Mammary epithelial cell (primary cell): ENCODE results near the gene NRF1.

Experiments used
- EZH2 ChIP-seq: IDR thresholded peaks from 2 replicates; pipeline ENCODE4 v1.6.1; 2012; ENCODE audit warnings: low read length, inconsistent platforms, borderline replicate concordance
- TF ChIP-seq, protein P1 (sequence below), 2 donors: IDR thresholded peaks in 1 of 2; conservative IDR thresholded peaks in 1 of 2; 2 replicates each; pipeline ENCODE4 v1.5.1; 2011 to 2012; ENCODE audit warnings: inconsistent platforms in 2 of 2, low read length in 2 of 2, mild to moderate bottlenecking in 2 of 2, control low read depth in 1 of 2, low read depth in 1 of 2; ENCODE audit not compliant: insufficient read depth in 1 of 2; ENCODE audit errors: extremely low read depth in 1 of 2

DNA sequence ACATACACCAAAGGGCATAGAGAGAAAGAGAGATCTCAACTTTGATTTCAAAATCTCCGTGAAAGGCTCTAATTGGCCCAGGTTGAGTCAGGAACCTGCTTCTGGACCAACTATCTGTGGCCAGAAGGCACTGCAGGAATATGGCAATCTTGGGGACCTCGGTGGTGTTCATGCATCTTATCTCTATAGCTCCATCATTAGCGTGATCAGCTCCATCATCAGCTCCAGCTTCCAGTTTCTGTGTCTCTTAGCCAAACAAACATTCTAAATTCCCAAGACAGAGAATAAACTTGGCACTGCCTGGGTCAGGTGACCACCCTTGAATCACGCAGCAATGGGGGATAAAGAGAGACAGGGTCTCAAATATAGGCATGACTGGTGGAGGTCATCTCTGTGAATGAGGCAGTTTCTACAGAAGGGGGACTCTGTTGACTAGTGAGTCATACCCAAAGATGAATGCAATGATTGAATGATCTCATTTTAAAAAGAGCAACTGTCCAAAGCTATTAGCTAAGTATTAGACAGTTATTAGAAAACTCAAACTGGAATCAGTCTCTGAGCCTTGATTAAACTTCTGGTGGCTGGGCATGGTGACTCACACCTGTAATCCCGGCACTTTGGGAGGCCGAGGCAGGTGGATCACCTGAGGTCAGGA lies 5.4 kb upstream of the NRF1 start:
- TF ChIP-seq, protein P1, sequence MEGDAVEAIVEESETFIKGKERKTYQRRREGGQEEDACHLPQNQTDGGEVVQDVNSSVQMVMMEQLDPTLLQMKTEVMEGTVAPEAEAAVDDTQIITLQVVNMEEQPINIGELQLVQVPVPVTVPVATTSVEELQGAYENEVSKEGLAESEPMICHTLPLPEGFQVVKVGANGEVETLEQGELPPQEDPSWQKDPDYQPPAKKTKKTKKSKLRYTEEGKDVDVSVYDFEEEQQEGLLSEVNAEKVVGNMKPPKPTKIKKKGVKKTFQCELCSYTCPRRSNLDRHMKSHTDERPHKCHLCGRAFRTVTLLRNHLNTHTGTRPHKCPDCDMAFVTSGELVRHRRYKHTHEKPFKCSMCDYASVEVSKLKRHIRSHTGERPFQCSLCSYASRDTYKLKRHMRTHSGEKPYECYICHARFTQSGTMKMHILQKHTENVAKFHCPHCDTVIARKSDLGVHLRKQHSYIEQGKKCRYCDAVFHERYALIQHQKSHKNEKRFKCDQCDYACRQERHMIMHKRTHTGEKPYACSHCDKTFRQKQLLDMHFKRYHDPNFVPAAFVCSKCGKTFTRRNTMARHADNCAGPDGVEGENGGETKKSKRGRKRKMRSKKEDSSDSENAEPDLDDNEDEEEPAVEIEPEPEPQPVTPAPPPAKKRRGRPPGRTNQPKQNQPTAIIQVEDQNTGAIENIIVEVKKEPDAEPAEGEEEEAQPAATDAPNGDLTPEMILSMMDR (conservative IDR thresholded peaks at IDR 0.05 in 1 of 2, IDR thresholded peaks at IDR 0.05 in 1 of 2; ENCODE audit: extremely low read depth in 1 of 2, insufficient read depth in 1 of 2, low read depth in 1 of 2, low read length in 2 of 2), result no peak
- TF ChIP-seq EZH2, result no peak
